Measurements from ENCODE around the gene ERCC5. TPM values are rescaled to one million over a fixed set of nuclear protein-coding genes. Genes with fewer than 3 reads are reported as not detected.
A peak's percentile ranks its signal among the peaks of the same experiment; 100 is the strongest.

ERCC5 gene
- total and polyA plus RNA-seq, 7 donors = 13.5 to 37.4 (median 24.3) TPM

DNA sequence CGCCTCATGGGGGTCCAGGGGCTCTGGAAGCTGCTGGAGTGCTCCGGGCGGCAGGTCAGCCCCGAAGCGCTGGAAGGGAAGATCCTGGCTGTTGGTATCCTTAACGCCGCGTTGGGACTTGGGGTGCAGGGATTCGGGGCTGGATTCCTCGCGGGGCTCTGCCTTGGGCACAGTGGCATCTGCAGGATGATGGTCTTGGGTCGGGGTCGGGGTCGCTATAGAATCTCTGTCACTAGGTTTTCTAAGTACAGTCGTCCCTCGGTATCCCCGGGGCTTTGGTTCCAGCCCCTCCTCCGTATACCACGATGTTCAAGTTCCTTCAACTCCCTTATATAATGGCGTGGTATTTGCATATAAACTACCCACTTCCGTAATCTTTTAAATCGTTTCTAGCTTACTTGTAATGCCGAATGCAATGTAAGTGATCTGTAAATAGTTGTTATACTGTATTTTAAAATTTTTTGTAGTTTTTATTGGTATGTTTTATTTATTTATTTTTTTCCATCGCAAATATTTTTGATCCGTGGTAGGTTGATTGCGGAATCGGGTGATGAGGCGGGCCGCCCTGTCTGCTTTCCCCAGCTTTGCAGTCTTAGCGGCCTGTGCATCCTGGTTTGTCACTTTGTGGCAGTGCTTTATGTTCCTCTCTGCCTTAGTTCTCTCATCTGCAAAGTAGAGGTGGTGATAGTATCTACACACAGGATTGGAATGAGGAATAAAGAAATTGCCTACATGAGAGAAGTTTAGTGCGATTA, 606 bp downstream of the ERCC5 start:
- peak overlapping the region; percentile 82 for H3K4me3 ChIP-seq
- ATAC-seq = peak; percentile 32 to 65 (median 44)
- peak overlapping the region; percentile 94 for H3K27ac ChIP-seq
- peak; percentile 29 to 55 for DNase-seq
- H3K27me3 ChIP-seq (ENCODE audit: insufficient read depth in 3 of 3, low read length in 2 of 3) = no peaks in the 10 kb centered on the region
- peaks cover 0 to 20% of the 10 kb centered on the region in 2 donors for H3K36me3 ChIP-seq (ENCODE audit: insufficient read depth in 1 of 2, low read depth in 1 of 2)
- TF ChIP-seq, protein P1, sequence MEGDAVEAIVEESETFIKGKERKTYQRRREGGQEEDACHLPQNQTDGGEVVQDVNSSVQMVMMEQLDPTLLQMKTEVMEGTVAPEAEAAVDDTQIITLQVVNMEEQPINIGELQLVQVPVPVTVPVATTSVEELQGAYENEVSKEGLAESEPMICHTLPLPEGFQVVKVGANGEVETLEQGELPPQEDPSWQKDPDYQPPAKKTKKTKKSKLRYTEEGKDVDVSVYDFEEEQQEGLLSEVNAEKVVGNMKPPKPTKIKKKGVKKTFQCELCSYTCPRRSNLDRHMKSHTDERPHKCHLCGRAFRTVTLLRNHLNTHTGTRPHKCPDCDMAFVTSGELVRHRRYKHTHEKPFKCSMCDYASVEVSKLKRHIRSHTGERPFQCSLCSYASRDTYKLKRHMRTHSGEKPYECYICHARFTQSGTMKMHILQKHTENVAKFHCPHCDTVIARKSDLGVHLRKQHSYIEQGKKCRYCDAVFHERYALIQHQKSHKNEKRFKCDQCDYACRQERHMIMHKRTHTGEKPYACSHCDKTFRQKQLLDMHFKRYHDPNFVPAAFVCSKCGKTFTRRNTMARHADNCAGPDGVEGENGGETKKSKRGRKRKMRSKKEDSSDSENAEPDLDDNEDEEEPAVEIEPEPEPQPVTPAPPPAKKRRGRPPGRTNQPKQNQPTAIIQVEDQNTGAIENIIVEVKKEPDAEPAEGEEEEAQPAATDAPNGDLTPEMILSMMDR (IDR thresholded peaks at IDR 0.05) = no peak
- no peaks in the 10 kb centered on the region for H3K9me3 ChIP-seq
- 0 to 1% (median 0%) methylated on average over 31 of the region's 31 CpGs for WGBS, 3 donors
- peaks cover 9% of the 10 kb centered on the region for H3K4me1 ChIP-seq
- intact Hi-C loops (cut with DNase I) = loop anchor here (2.0 to 5.0 kb wide), 3 partner anchors 44 to 266 kb away; partner anchors contain the start of gene TPP2 (in 1 of the 2)

GRCh38 chr13:102847272-102848234, 1.7 kb downstream of the ERCC5 start:
- 21 to 23% (median 22%) methylated on average over 12 of the region's 12 CpGs for WGBS, 3 donors
- TF ChIP-seq, protein P1 (IDR thresholded peaks at IDR 0.05) = peak; percentile 70
- Histone ChIP-seq H3K27ac (peak overlapping the region; percentile 94), H3K9me3 (no peaks in the 10 kb centered on the region), H3K36me3 (ENCODE audit: insufficient read depth in 1 of 2, low read depth in 1 of 2) (peaks cover 0 to 11% of the 10 kb centered on the region in 2 donors), H3K4me3 (peak overlapping the region; percentile 82), H3K27me3 (ENCODE audit: insufficient read depth in 3 of 3, low read length in 2 of 3) (no peaks in the 10 kb centered on the region), H3K4me1 (peaks cover 9% of the 10 kb centered on the region)
- DNase-seq = no peak
- ATAC-seq = no peak
- intact Hi-C loops (cut with DNase I) = loop anchor here (2.0 to 5.0 kb wide), 3 partner anchors 45 to 267 kb away; partner anchors contain the start of gene TPP2 (in 1 of the 2)

DNA sequence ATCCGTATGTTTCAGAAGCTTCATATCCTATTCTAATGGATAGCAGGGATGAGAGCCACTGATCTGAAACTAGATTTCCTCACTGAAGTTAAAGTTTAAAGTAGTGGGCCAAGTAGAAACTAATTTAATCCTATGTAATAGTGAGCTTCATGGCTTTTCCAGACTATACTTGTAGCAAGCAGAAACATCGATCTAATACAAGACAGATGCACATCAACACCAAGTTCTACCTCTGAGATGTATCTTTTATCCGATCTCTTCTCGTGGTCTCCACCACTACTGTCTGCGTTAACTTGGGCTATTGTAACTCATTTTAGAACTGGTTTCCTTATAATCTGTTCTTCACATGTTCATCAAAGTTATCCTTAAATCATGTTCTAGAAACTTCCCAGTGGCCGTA, 3.1 kb downstream of the ERCC5 start:
- Histone ChIP-seq H3K27me3 (ENCODE audit: insufficient read depth in 3 of 3, low read length in 2 of 3) (no peaks in the 10 kb centered on the region), H3K27ac (no peak overlapping the region), H3K4me3 (no peak overlapping the region), H3K36me3 (ENCODE audit: insufficient read depth in 1 of 2, low read depth in 1 of 2) (peaks cover 0 to 16% of the 10 kb centered on the region in 2 donors), H3K9me3 (no peaks in the 10 kb centered on the region), H3K4me1 (peaks cover 9% of the 10 kb centered on the region)
- intact Hi-C loops (cut with DNase I) = loop anchor here (5.0 kb wide), 2 partner anchors 47 to 252 kb away; partner anchors contain the start of gene TPP2 (in 1 of the 2)
- TF ChIP-seq, protein P1 (IDR thresholded peaks at IDR 0.05) = no peak
- ATAC-seq (no peak), DNase-seq (no peak)
- 84 to 87% (median 87%) methylated on average over 6 of the region's 6 CpGs for WGBS, 3 donors

GRCh38 chr13:102852556-102852955, 6.7 kb downstream of the ERCC5 start:
- no peak overlapping the region for H3K4me3 ChIP-seq
- no peak overlapping the region for H3K27ac ChIP-seq
- H3K9me3 ChIP-seq = no peaks in the 10 kb centered on the region
- intact Hi-C loops (cut with DNase I) = loop anchor here in 1 of 2 donors (5.0 kb wide), 1 partner anchor 270 kb away; no protein-coding TSS in a partner anchor
- TF ChIP-seq, protein P1 (IDR thresholded peaks at IDR 0.05) = no peak
- H3K36me3 ChIP-seq (ENCODE audit: insufficient read depth in 1 of 2, low read depth in 1 of 2) = peaks cover 6 to 52% of the 10 kb centered on the region in 2 donors
- no peak for DNase-seq
- 90 to 95% (median 94%) methylated on average over 3 of the region's 3 CpGs for WGBS, 3 donors
- peaks cover 12% of the 10 kb centered on the region for H3K4me1 ChIP-seq
- ATAC-seq = no peak
- no peaks in the 10 kb centered on the region for H3K27me3 ChIP-seq (ENCODE audit: insufficient read depth in 3 of 3, low read length in 2 of 3)

All from psoas muscle (tissue), 8 donors.